Coronary artery (tissue), 2 donors: Measurements from ENCODE around the gene SOX18.

Experiments
- DNase-seq: peaks from one replicate; pipeline ENCODE4 v3.0.0-alpha.2; 2017; ENCODE audit warnings: low spot score
- H3K27ac ChIP-seq, 2 donors: fragments of 200-600 bp; sonication (generic); one replicate each; pipeline ENCODE4 v1.5.1; 2016 to 2019
- H3K4me3 ChIP-seq: fragments of 200-600 bp; sonication (generic); 2 replicates; pipeline ENCODE4 v1.5.1; 2016; ENCODE audit warnings: mild to moderate bottlenecking, moderate library complexity
- TF ChIP-seq, protein P1 (sequence below): fragments of 200-600 bp; sonication (generic); IDR thresholded peaks from one replicate; pipeline ENCODE4 v1.5.1; 2019; ENCODE audit warnings: antibody characterized with exemption

Gene SOX18

DNA sequence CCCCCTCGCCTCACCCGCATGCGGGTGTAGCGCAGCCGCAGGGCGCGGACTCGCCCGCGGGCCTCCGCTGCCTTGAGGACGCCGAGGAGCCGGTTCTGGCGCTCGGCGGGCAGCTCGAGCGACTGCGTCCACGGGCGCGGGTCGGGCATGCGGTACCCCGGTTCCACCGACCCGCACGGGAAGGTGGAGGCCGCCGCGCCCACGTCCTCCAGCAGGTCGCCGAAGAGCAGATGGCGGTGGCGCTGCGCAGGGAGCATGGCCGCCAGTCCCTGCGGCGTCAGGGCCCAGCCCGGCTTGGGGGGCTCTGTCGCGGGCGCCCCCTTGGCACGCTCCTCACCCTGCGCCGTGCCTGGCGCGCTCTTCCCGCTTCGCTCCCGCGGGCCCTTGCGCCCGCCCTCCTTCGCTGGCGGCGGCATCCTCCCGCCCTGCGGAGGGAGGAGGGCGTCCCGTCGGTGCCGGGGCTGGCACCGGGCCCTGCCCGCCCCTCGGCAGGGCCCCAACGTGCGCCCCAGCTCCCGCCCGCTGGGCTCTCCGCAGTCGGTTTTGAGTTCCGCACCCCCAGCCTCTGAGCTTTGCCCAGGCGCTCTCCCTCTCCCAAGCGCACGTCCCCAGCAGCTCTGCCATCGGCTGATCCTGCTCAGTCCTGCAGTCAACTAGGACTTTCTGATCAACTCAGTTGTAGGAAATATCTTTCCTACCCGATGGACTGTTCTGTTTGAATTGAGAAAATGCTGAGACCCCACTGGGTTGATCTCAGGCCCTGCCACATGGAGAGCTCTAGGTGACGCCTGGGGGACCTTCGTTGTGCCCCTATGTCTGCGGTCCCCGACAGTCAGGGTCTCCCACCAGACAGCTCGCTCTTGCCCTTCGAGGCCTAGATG lies 34.6 kb upstream of the SOX18 start, which contains the start of gene LKAAEAR1:
TSS of gene LKAAEAR1 (minus strand) at position 595 of the 881 bp plus-strand sequence. CDS start at position 416, 179 bp downstream.
- H3K4me3 ChIP-seq: peak within 1 kb of the TSS; percentile 82
- no peak for DNase-seq
- TF ChIP-seq, protein P1, sequence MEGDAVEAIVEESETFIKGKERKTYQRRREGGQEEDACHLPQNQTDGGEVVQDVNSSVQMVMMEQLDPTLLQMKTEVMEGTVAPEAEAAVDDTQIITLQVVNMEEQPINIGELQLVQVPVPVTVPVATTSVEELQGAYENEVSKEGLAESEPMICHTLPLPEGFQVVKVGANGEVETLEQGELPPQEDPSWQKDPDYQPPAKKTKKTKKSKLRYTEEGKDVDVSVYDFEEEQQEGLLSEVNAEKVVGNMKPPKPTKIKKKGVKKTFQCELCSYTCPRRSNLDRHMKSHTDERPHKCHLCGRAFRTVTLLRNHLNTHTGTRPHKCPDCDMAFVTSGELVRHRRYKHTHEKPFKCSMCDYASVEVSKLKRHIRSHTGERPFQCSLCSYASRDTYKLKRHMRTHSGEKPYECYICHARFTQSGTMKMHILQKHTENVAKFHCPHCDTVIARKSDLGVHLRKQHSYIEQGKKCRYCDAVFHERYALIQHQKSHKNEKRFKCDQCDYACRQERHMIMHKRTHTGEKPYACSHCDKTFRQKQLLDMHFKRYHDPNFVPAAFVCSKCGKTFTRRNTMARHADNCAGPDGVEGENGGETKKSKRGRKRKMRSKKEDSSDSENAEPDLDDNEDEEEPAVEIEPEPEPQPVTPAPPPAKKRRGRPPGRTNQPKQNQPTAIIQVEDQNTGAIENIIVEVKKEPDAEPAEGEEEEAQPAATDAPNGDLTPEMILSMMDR: no peak

DNA sequence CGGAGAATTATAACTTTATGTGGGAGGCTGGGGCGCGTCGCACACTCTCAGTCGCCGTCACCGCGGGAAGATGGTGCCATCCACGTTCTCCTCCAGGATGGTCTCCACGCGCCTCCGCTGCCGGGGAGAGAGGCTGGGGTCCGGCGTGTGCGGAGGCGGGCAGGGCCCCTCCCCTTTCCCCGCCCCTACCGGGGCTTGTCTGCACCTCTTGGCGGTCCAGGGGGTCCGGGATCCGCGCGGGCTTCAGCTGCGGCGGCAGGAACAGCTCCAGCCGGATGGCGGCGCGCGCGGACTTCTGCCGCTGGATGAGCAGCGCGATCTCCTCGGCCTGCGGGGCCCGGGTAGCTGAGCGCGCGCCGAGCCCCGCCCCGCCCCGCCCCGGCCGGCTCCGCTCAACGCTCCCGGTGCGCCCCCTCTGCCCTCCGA lies 34.0 kb upstream of the SOX18 start:
- TF ChIP-seq, protein P1: peak; percentile 32
- peak overlapping the region; percentile 82 for H3K4me3 ChIP-seq
- H3K27ac ChIP-seq: no peak overlapping the region
- DNase-seq: no peak

More for the DNA sequence above, 34.6 kb upstream of the SOX18 start, which contains the start of gene LKAAEAR1:
- H3K27ac ChIP-seq: no peak within 1 kb of the TSS

DNA sequence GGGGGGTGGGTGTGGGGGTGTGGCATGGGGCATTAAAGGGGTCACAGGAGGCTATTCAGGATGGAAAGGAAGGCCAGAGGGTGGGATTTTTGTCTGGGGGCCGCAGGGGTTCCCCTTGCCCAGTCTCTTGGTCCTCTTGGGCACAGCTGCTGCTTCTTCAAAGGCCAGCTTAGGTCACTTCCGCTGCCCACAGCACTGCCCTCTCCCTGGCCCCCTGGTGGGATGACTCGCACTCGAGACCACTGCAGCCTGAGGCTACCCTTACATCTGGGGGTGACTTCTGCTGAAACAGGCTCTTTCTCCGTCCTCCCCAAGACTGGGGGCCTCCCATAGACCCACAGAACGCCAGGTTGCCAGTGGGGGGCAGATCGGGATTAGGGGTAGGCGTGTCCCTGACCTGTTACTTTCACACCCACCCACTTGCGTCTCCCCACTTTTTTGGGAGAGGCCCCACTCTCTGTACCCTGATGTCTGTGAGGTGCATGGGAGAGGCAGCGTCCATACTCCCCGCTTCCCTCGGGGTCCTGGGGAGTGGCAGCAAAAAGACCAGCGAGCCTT lies 33.5 kb upstream of the SOX18 start:
- no peak for DNase-seq
- peak overlapping the region; percentile 82 for H3K4me3 ChIP-seq
- H3K27ac ChIP-seq: no peak overlapping the region

DNA sequence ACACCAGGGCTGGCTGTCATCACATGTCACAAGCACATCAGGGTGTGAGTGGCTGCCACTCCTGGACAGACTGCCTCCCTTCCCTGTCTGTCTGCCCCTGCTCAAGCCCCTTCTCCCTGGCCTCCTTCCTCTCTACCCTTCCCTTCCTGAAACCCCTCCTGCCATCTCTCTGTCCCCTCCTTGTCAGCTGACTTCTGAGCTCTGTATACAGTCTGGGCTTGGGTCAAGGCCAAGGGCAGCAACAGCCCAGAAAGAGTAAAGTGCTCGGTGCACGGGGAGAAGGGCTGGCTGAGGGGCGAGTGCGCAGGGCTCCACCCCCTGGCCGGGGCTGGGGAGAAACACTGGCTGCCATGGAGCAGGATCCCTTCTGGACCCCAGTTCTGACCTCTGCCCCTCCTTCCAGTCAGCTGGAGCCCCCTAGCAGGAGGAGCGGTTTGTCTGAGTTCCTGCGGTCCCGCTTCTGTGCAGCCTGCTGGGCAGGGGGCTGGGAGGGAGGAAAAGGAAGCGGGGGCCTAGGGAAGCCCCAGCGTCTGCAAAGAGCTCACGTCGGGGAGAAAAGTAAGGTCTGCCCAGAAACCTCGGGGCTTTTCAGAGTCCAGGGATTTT lies 32.8 kb upstream of the SOX18 start:
- Histone ChIP-seq H3K27ac (no peak overlapping the region), H3K4me3 (no peak overlapping the region)
- no peak for DNase-seq
- TF ChIP-seq, protein P1: no peak

More for the DNA sequence above, 33.5 kb upstream of the SOX18 start:
- TF ChIP-seq, protein P1: no peak

DNA sequence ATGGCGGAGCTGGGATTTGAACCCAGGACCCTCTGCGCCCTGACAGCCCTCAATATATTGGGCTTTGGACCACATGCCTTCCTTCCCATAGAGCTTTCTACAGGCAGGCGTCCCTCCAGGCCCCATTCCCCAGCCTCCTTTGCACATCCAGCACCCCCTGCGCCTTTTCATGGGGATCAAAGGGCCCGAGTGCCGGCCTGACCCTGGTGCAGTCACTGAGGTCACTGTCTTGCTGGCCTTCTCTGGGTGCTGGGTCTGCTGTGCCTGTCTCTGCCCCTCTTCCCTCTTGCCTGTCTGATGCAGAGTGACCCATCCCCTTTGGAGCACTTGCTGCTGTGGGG lies 32.2 kb upstream of the SOX18 start:
- no peak overlapping the region for H3K27ac ChIP-seq
- TF ChIP-seq, protein P1: no peak
- no peak overlapping the region for H3K4me3 ChIP-seq
- DNase-seq: no peak

DNA sequence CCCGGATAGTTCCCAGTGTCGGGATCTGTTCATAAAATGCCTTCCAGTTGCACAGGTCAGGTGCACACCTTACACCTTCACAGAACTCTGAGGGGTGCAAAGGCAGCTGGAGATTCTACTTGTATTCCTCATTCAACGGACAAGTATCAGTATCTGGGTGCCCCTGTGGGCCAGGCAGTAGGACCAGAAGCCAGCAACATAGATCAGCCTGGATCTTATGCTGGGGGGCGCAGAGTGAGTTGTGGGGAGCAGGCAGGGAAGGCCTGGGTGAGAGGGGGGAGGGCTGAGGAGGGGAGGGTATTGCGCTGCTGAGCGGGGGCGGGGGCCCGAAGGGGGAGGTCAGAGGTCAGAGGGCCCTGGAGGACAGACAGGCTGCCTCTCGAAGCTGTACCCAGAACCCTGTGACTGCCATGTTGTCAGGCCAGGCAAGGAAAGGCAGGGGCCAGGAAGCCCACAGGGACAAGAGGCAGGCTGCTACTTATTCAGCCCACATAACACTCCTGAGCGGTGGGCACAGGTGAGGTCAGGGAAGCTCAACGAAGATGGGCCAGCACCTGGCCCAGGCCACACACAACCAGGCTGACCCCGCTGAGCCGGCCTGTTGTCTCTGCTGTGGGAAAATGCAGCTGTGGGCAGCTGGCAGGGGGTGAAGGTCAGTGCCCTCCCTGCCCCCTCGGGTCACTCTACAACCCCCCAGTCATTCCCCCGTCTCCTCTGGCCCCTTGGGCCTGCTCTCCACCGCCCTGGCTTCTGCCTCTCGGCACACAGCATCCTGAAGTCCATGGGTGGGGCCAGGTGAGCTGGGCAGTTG lies 31.6 kb upstream of the SOX18 start:
- no peak for DNase-seq
- H3K4me3 ChIP-seq: peak overlapping the region; percentile 80
- peak overlapping the region in 1 of 2 donors; percentile 92 for H3K27ac ChIP-seq
- TF ChIP-seq, protein P1: no peak
